Measurements from ENCODE around the gene TLR9.

DNA sequence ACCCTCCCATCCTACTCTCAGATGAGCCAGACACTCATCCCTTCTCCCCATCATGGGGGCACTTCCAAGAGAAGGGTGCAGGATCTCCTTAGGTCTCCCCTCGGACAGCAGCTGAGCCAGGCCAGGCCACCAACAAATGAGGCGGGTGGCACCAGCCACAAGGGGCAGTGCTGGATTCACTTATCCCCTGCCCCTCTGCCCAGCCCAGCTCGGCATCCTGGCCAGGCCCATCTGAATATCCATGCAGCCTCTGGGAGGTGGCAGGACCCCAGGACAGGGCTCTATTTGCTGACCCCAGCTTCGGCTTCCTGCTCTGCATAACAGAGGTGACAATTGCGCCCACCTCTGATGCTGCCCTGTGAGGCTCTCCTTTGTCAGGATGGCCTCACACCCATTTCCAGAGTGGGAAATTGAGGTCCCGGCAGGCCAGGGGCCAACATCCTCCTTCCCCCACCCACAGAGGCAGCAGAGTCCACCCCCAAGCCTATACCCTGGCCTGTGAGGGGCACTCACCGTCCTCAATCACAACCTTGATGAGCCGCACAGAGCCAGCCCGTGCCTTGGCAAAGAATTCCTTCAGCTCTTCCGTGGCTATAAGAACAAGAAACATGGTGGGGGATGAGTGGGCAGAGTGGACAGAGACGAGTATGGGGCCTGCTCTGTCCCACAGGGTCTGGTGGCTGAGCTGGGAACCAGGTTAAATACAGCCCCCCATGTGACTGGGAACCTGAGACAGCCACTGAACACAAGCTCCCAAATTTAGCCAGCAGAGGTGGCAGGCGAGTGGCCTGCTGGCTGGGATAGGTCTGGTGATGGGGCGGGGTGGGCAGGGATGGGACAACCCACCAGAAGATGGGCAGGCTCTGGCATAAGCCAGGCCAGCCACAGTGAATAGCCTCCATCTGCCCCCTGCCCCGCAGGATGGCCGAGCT lies 9.3 kb upstream of the TLR9 start:
- no peak for TF ChIP-seq POLR2AphosphoS5 (IDR thresholded peaks at IDR 0.05; ENCODE audit: low read depth, low read length)
- TF ChIP-seq, protein P1, sequence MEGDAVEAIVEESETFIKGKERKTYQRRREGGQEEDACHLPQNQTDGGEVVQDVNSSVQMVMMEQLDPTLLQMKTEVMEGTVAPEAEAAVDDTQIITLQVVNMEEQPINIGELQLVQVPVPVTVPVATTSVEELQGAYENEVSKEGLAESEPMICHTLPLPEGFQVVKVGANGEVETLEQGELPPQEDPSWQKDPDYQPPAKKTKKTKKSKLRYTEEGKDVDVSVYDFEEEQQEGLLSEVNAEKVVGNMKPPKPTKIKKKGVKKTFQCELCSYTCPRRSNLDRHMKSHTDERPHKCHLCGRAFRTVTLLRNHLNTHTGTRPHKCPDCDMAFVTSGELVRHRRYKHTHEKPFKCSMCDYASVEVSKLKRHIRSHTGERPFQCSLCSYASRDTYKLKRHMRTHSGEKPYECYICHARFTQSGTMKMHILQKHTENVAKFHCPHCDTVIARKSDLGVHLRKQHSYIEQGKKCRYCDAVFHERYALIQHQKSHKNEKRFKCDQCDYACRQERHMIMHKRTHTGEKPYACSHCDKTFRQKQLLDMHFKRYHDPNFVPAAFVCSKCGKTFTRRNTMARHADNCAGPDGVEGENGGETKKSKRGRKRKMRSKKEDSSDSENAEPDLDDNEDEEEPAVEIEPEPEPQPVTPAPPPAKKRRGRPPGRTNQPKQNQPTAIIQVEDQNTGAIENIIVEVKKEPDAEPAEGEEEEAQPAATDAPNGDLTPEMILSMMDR (IDR thresholded peaks at IDR 0.05): peak; percentile 41
- TF ChIP-seq, protein P2, sequence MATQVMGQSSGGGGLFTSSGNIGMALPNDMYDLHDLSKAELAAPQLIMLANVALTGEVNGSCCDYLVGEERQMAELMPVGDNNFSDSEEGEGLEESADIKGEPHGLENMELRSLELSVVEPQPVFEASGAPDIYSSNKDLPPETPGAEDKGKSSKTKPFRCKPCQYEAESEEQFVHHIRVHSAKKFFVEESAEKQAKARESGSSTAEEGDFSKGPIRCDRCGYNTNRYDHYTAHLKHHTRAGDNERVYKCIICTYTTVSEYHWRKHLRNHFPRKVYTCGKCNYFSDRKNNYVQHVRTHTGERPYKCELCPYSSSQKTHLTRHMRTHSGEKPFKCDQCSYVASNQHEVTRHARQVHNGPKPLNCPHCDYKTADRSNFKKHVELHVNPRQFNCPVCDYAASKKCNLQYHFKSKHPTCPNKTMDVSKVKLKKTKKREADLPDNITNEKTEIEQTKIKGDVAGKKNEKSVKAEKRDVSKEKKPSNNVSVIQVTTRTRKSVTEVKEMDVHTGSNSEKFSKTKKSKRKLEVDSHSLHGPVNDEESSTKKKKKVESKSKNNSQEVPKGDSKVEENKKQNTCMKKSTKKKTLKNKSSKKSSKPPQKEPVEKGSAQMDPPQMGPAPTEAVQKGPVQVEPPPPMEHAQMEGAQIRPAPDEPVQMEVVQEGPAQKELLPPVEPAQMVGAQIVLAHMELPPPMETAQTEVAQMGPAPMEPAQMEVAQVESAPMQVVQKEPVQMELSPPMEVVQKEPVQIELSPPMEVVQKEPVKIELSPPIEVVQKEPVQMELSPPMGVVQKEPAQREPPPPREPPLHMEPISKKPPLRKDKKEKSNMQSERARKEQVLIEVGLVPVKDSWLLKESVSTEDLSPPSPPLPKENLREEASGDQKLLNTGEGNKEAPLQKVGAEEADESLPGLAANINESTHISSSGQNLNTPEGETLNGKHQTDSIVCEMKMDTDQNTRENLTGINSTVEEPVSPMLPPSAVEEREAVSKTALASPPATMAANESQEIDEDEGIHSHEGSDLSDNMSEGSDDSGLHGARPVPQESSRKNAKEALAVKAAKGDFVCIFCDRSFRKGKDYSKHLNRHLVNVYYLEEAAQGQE (IDR thresholded peaks at IDR 0.05; ENCODE audit: insufficient read depth in 1 of 2, low read depth in 2 of 2, low read length in 1 of 2): no peak
- no peak for TF ChIP-seq TCF7L2 (IDR thresholded peaks at IDR 0.05; ENCODE audit: low read depth, low read length)
